Stomach smooth muscle (tissue), 2 donors: ENCODE results near the gene NELFA.
"Not testable (repeated sequence)": the region's sequence is repeated elsewhere in the genome, so short reads cannot be mapped to it uniquely, and the experiment has no call there.

Experiments
- H3K27ac ChIP-seq: one replicate; pipeline ENCODE4 v1.7.0; 2013; ENCODE audit warnings: mild to moderate bottlenecking, low read length, inconsistent platforms
- H3K27me3 ChIP-seq, 2 donors: one replicate each; pipeline ENCODE4 v1.7.0; 2013; ENCODE audit warnings: low read length in 2 of 2; ENCODE audit not compliant: insufficient read depth in 2 of 2, control insufficient read depth in 1 of 2
- H3K36me3 ChIP-seq, 2 donors: one replicate each; pipeline ENCODE4 v1.7.0; 2013; ENCODE audit warnings: low read length in 2 of 2; ENCODE audit not compliant: control insufficient read depth in 2 of 2, insufficient read depth in 2 of 2
- H3K4me1 ChIP-seq: one replicate; pipeline ENCODE4 v1.7.0; 2013; ENCODE audit warnings: low read length; ENCODE audit not compliant: control insufficient read depth, insufficient read depth
- H3K4me3 ChIP-seq, 2 donors: one replicate each; pipeline ENCODE4 v1.7.0; 2013; ENCODE audit warnings: low read length in 2 of 2
- H3K9ac ChIP-seq, 2 donors: one replicate each; pipeline ENCODE4 v1.7.0; 2013; ENCODE audit warnings: low read length in 2 of 2, mild to moderate bottlenecking in 1 of 2
- H3K9me3 ChIP-seq, 2 donors: one replicate each; pipeline ENCODE4 v1.7.0; 2013; ENCODE audit warnings: low read length in 2 of 2; ENCODE audit not compliant: control insufficient read depth in 2 of 2
- donor health status: healthy.
- donor health status: Pancreatic carcinoma.

The NELFA gene

DNA sequence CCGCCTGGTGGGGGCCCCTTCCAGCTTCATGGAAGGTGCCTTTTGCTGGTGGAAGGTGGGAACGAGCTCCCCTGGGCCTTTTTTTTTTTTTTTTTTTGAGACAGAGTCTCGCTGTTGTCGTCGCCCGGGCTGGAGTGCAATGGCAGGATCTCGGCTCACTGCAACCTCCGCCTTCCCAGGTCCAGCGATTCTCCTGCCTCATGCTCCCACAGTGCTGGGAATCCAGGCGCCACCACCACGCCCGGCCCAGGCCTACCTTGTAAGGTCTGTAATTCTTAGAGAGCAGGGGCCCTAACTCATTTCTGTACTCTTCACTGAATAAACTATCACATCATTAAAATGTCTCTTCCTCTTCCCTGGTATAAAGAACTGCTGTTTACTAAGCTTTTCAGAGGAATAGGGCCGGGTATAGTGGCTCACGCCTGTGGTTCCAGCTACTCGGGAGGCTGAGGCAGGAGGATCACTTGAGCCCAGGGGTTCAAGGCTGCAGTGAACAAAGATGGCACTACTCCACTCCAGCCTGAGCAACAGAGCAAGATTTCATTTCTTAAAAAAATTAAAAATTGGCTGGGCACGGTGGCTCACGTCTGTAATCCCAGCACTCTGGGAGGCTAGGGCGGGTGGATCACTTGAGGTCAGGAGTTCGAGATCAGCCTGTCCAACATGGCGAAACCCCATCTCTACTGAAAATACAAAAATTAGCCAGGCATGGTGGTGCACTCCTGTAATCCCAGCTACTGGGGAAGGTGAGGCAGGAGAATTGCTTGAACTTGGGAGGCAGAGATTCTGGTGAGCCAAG, 14.9 kb downstream of the NELFA start:
- not testable (repeated sequence) for H3K4me1 ChIP-seq, H3K4me3 ChIP-seq, H3K9ac ChIP-seq, H3K27ac ChIP-seq, H3K9me3 ChIP-seq, H3K27me3 ChIP-seq
- H3K36me3 ChIP-seq, result peaks cover 13 to 23% of the 10 kb centered on the region in 2 donors

DNA sequence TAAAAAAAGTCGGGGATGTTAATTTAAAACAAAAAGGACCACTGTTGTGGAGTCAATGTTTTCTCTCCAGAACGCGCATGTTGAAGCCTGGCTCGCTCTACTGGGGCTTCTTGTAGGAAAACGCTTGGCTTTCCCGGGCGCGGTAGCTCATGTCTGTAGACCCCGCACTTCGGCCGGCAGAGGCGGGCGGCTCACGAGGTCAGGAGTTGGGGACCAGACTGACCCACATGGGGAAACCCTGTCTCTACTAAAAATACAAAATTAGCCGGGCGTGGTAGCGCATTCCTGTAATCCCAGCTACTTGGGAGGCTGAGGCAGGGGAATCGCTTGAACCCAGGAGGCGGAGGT, 15.6 kb downstream of the NELFA start:
- Histone ChIP-seq H3K9ac (no peak overlapping the region), H3K27ac (no peak overlapping the region), H3K4me3 (no peak overlapping the region), H3K27me3 (no peaks in the 10 kb centered on the region), H3K36me3 (peaks cover 13 to 23% of the 10 kb centered on the region in 2 donors), H3K4me1 (no peaks in the 10 kb centered on the region), H3K9me3 (peaks cover 0 to 4% of the 10 kb centered on the region in 2 donors)

DNA sequence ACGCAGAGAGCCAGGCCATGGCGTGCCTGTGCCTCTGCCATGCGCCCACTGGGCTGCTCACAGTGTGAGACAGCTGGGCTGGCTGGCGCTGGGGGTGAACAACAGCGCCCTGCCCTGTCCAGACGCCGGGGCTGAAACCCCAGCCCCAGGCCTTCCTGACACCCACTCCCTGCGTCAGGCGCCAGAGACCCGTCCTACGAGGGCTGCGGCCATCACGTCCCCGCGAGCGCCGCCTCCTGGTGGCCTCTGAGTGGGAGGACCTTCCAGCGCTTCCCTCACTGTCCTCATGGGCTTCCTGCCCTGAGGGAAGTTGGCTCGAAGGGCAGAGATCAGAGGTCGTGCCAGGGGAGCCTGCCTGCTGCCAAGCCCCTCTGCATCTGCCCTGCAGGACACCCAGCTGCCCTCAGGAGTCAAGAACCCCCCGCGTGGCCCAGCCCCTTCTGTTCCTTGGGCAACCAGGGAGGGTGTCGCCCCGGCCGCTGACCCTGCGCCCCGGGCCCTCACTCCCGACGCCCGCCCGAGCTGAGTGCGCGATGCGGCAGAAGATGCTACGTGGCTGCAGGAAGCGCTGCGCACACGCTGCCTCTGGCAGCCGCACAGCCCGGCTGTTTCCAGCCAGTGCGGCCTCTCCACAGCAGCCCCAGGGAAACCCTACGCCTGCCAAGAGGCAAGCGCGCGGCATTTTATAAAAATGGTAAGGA, 16.2 kb downstream of the NELFA start:
- Histone ChIP-seq H3K4me1 (no peaks in the 10 kb centered on the region), H3K27me3 (no peaks in the 10 kb centered on the region), H3K9ac (no peak overlapping the region), H3K27ac (no peak overlapping the region), H3K4me3 (no peak overlapping the region), H3K36me3 (peaks cover 13 to 21% of the 10 kb centered on the region in 2 donors), H3K9me3 (peaks cover 0 to 2% of the 10 kb centered on the region in 2 donors)

DNA sequence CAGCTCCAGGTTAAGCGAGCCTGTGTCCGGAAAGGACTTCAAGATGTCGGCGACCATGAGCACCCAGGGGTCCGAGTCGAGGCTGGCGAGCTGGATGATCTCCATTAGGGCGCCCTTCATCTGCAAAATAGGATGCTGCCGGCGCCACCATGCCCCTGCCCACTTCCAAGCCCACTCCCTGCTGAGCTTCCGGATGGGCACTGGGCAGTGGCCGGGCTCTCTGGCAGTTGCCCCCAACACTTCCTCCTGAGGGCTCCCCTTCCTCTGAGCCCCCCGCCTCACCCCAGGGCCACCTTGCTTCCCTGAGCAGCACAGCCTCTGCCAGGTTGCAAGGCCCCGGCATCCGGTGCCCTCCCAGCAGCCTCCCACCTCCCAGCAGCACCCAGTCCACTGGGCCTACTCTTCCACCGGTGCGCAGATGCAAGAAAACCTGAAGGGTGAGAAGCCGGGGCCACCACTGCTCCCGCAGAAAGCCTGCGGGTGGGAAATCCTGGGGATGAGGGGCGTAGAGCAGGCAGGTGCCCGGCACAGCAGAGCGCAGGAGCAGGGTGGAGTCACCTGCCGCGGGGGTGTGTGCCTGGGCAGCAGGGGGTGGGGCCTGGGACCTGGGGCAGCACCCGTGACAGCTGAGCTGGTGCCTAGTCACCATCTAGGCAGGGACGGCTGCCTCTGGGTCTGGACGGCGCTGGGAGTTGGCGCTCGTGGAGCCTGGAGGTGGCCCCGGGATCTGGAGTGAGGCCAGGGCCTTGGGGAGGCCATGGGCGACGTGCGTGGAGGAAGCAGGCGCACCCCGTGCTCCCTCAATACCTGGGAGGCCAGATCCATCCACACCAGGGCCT, 17.0 kb downstream of the NELFA start:
- Histone ChIP-seq H3K36me3 (peaks cover 20 to 24% of the 10 kb centered on the region in 2 donors), H3K27me3 (no peaks in the 10 kb centered on the region), H3K27ac (no peak overlapping the region), H3K4me3 (no peak overlapping the region), H3K4me1 (no peaks in the 10 kb centered on the region), H3K9me3 (no peaks in the 10 kb centered on the region), H3K9ac (no peak overlapping the region)

DNA sequence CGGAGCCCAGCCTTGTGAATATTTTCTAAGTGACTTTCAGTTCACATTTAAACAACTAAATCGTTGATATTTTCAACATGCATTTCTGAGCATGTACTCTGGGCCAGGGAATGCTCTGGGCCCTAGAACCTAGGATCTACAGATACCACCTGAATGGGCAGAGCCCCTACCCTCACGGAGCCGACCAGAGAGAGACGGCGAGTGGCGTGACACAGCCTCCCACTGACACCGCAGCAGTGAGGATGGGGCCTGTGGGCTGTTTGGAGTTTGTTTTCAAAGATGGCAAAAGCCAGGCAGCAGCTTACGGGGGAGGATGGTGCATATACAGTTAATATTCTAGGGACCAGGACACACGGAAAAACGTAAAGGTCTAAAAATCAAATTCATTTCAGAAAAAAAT, 17.7 kb downstream of the NELFA start:
- Histone ChIP-seq H3K4me3 (no peak overlapping the region), H3K4me1 (no peaks in the 10 kb centered on the region), H3K27ac (no peak overlapping the region), H3K9ac (no peak overlapping the region), H3K27me3 (no peaks in the 10 kb centered on the region), H3K36me3 (peaks cover 24 to 25% of the 10 kb centered on the region in 2 donors), H3K9me3 (no peaks in the 10 kb centered on the region)

DNA sequence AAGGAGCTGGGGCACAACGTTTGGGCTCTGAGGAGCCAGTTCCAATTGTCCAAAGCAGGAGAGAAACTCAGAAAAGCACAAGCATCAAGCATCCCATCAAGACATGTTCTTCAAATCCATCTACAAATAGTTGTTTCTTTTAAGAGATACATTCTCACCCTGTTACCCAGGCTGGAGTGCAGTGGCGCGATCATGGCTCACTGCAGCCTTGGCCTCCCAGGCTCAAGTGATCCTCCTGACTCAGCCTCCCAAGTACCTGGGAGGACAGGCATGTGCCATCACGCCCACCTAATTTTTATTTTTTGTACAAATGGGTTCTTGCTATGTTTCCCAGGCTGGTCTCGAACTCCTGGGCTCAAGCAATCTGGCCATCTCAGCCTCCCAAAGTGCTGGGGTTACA, 18.1 kb downstream of the NELFA start:
- Histone ChIP-seq H3K27ac (no peak overlapping the region), H3K9ac (no peak overlapping the region), H3K36me3 (peaks cover 27 to 29% of the 10 kb centered on the region in 2 donors), H3K9me3 (no peaks in the 10 kb centered on the region), H3K27me3 (no peaks in the 10 kb centered on the region), H3K4me3 (no peak overlapping the region), H3K4me1 (no peaks in the 10 kb centered on the region)

DNA sequence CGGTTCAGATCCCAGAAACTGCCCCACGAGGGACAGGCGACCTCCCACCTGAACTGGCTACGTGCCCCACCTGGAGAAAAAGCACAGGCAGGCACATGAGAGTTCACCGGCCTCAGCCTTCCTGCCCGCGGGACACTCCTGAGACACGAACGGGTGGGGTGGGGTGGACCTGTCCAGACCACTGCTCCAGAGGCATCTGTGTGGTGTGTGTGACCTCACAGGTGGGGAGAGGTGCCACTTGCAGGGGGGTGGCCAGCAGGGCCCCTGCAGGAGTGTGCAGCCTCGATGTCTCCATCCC, 18.5 kb downstream of the NELFA start:
- Histone ChIP-seq H3K36me3 (peaks cover 31 to 33% of the 10 kb centered on the region in 2 donors), H3K4me3 (no peak overlapping the region), H3K9ac (no peak overlapping the region)

DNA sequence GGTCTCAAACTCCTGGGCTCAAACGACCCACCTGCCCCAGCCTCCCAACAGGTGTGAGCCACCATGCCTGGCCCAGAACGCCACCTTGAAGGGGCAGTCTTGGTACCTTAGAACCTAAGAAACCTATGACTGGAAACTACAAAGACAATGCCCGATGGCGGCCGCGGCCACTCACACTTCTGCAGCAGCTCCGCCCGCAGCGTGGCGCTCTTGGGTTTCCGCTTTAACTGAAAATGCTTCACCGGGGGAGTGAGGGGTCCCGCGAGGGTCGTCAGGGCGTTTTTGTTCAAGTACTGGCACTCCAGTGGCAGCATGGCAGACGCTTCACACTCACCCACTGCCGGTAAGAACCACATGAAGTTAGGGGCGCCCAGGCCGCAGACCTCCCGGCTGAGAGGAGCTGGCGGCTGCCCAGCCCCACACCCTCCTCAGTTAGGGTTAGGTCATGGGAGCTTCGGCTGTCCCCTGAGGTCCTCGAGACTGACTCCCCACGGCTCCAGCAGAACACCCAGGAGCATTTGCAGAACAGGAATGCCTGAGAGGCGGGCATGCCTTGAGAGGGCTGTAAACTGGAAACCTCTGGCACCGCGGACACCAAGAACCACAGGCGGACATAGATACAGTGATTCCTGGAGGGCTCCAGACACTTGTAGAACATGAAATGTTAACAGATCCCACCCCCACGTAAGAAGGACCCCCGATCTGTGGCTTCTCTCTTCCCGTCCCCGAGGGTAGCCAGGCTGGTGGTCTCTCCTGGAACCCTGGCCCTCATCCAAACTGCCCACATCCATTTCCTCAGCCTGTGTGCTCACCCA, 19.0 kb downstream of the NELFA start:
- no peaks in the 10 kb centered on the region for H3K4me1 ChIP-seq
- no peaks in the 10 kb centered on the region for H3K27me3 ChIP-seq
- no peaks in the 10 kb centered on the region for H3K9me3 ChIP-seq
- peaks cover 31 to 38% of the 10 kb centered on the region in 2 donors for H3K36me3 ChIP-seq
- H3K27ac ChIP-seq, result no peak overlapping the region
- no peak overlapping the region for H3K9ac ChIP-seq
- H3K4me3 ChIP-seq, result no peak overlapping the region

More for the DNA sequence above, 18.5 kb downstream of the NELFA start:
- Histone ChIP-seq H3K4me1 (no peaks in the 10 kb centered on the region), H3K27me3 (no peaks in the 10 kb centered on the region), H3K9me3 (no peaks in the 10 kb centered on the region), H3K27ac (no peak overlapping the region)

DNA sequence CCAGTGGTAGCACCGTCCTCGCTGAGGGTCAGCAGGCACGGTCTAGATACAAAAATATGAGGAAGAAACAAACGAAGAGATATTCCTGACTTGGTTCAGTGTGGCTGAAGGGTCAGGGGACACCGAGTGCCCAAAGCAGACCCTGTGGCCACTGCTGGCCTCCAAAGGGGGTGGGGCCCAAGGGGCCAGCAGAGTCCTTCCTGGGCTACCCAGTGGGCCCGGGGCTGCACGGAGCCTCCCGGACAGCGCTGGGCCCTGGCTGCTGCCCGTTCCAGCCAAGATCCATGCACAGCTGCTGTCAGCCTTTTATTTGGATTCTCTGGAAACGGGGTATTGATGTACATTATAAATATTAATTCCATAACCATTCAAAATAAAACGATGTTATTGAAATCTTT, 20.4 kb downstream of the NELFA start:
- no peak overlapping the region for H3K27ac ChIP-seq
- no peaks in the 10 kb centered on the region for H3K9me3 ChIP-seq
- H3K4me1 ChIP-seq, result no peaks in the 10 kb centered on the region
- H3K4me3 ChIP-seq, result no peak overlapping the region
- H3K27me3 ChIP-seq, result no peaks in the 10 kb centered on the region
- no peak overlapping the region for H3K9ac ChIP-seq
- peaks cover 36 to 49% of the 10 kb centered on the region in 2 donors for H3K36me3 ChIP-seq

DNA sequence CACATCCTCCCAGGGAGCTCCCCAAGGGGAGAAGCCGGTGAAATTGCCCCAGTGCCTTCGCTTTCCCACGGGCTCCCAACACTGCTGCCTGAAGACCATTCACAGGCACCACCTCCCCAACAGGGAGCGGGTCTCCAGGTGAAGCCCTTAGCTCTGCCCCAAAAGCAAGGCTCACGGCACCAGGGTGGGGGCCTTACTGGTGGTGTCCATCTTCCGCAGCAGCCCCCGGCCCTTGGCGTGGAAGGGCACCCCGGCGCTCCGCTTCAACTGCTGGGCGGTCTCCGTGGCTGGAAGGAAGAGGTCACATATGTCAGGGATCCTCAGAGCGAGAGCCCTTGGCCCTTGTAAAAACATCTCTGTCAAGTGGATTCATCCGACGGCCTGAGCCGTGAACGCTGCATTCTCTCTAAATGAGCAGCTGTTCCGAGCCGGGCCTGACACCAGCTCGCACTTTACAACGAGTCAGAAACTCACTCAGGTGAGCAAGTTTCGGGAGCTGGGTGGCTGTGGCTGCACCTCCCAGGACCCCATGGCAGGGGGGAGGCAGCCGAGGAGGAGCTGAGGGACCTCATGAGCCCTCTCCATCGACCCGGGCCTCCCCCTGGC, 20.9 kb downstream of the NELFA start:
- H3K4me1 ChIP-seq, result no peaks in the 10 kb centered on the region
- H3K36me3 ChIP-seq, result peaks cover 40 to 53% of the 10 kb centered on the region in 2 donors
- no peaks in the 10 kb centered on the region for H3K9me3 ChIP-seq
- H3K27ac ChIP-seq, result no peak overlapping the region
- no peaks in the 10 kb centered on the region for H3K27me3 ChIP-seq
- no peak overlapping the region for H3K9ac ChIP-seq
- H3K4me3 ChIP-seq, result no peak overlapping the region
